Astrocyte of the spinal cord (primary cell): ENCODE measurements around the gene NOSTRIN.
A peak's percentile ranks its signal among the peaks of the same experiment; 100 is the strongest.

Experiments
- DNase-seq: peaks from one replicate; pipeline ENCODE4 v3.0.0; 2011; ENCODE audit warnings: low read depth, low spot score
- H3K4me3 ChIP-seq: 2 replicates; pipeline ENCODE4 v1.5.1; 2011; ENCODE audit warnings: low read depth, mild to moderate bottlenecking, low read length, moderate library complexity
- CTCF ChIP-seq: IDR thresholded peaks from 2 replicates; pipeline ENCODE4 v1.5.1; 2012; ENCODE audit warnings: low read depth, mild to moderate bottlenecking, low read length, inconsistent platforms
- in situ Hi-C: cut with HindIII; loops from 2 replicates; pipeline ENCODE4 v1.10.0; 2017; ENCODE audit warnings: low sequenced_read_pairs

Gene NOSTRIN

GRCh38 chr2:168801961-168802858, at the start of gene NOSTRIN:
NOSTRIN (plus strand) TSS chr2:168802637; CDS start chr2:168802647, 10 bp downstream.
- peak; percentile 55 for DNase-seq
- no peak for TF ChIP-seq CTCF
- in situ Hi-C loops = no loop called here
- H3K4me3 ChIP-seq = no peak within 1 kb of the TSS

- DNase-seq = no peak
- in situ Hi-C loops = no loop called here
- H3K4me3 ChIP-seq = no peak overlapping the region
- TF ChIP-seq CTCF = no peak
Observed at GRCh38 chr2:168753765-168754329, 48.6 kb upstream of the NOSTRIN start.

GRCh38 chr2:168757223-168757622, 45.2 kb upstream of the NOSTRIN start:
- in situ Hi-C loops = no loop called here
- no peak overlapping the region for H3K4me3 ChIP-seq
- TF ChIP-seq CTCF = no peak
- DNase-seq = no peak

- in situ Hi-C loops = no loop called here
Observed at GRCh38 chr2:168758970-168759820, 43.2 kb upstream of the NOSTRIN start.

GRCh38 chr2:168765401-168765800, 37.0 kb upstream of the NOSTRIN start:
- TF ChIP-seq CTCF = no peak
- H3K4me3 ChIP-seq = no peak overlapping the region
- DNase-seq = no peak
- in situ Hi-C loops = no loop called here

More at GRCh38 chr2:168758970-168759820, 43.2 kb upstream of the NOSTRIN start:
- H3K4me3 ChIP-seq = no peak overlapping the region
- peak; percentile 57 for DNase-seq
- peak; percentile 60 for TF ChIP-seq CTCF

GRCh38 chr2:168766600-168766999, 35.8 kb upstream of the NOSTRIN start:
- in situ Hi-C loops = no loop called here
- no peak overlapping the region for H3K4me3 ChIP-seq
- TF ChIP-seq CTCF = no peak
- DNase-seq = no peak
